ENCODE data around the gene RAB31.

RAB31 gene

DNA sequence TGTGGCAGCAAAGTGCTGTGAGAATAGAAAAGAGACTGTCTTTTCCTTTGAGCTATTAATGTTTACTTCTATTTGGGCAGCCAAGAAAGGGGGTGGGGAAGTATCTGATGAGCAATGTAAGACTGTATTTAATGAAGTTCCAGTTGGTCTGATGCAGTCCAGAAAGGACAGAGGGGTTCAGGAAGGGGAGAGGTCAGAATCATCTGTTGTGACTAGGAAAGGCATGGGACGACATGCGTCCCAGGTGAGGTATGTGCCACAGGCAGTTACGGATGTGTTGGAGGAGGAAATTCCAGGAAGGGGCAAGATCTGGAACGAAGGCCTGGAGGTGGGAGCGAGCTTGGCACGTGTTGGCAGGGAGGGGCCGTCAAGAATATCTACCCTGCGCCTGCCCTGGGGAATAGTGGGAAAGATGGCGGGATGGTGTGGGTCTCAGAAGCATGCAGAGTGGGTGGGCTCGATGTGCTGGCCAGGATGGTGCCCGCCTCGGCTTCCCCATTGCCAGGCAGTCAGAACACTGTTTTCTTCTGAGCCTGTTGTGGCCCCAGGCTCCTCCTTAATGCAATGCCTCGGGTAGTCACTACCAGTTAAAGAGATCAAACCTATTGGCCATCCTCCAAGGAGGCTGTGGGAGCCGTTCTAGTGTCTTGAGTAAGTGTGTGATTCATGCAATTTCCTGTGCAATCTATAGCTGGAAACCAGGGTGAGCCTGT, 119.8 kb downstream of the RAB31 start:
- no peak overlapping the region for H2AFZ ChIP-seq
- no peak overlapping the region for H3K27ac ChIP-seq
- H3K4me1 ChIP-seq = peaks cover 16% of the 10 kb centered on the region
- H3K36me3 ChIP-seq (ENCODE audit: control insufficient read depth, insufficient read depth, low read length) = no peaks in the 10 kb centered on the region
- H3K4me3 ChIP-seq (ENCODE audit: low read depth, low read length) = no peak overlapping the region
- TF ChIP-seq, protein P1, sequence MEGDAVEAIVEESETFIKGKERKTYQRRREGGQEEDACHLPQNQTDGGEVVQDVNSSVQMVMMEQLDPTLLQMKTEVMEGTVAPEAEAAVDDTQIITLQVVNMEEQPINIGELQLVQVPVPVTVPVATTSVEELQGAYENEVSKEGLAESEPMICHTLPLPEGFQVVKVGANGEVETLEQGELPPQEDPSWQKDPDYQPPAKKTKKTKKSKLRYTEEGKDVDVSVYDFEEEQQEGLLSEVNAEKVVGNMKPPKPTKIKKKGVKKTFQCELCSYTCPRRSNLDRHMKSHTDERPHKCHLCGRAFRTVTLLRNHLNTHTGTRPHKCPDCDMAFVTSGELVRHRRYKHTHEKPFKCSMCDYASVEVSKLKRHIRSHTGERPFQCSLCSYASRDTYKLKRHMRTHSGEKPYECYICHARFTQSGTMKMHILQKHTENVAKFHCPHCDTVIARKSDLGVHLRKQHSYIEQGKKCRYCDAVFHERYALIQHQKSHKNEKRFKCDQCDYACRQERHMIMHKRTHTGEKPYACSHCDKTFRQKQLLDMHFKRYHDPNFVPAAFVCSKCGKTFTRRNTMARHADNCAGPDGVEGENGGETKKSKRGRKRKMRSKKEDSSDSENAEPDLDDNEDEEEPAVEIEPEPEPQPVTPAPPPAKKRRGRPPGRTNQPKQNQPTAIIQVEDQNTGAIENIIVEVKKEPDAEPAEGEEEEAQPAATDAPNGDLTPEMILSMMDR (IDR thresholded peaks at IDR 0.05) = no peak
- H3K4me2 ChIP-seq (ENCODE audit: low read length) = peak overlapping the region; percentile 25
- no peaks in the 10 kb centered on the region for H3K79me2 ChIP-seq
- no peak overlapping the region for H3K9ac ChIP-seq
- H3K27me3 ChIP-seq (ENCODE audit: control insufficient read depth, insufficient read depth, low read length) = no peaks in the 10 kb centered on the region
- H3K9me3 ChIP-seq (ENCODE audit: control insufficient read depth, low read length) = no peaks in the 10 kb centered on the region

DNA sequence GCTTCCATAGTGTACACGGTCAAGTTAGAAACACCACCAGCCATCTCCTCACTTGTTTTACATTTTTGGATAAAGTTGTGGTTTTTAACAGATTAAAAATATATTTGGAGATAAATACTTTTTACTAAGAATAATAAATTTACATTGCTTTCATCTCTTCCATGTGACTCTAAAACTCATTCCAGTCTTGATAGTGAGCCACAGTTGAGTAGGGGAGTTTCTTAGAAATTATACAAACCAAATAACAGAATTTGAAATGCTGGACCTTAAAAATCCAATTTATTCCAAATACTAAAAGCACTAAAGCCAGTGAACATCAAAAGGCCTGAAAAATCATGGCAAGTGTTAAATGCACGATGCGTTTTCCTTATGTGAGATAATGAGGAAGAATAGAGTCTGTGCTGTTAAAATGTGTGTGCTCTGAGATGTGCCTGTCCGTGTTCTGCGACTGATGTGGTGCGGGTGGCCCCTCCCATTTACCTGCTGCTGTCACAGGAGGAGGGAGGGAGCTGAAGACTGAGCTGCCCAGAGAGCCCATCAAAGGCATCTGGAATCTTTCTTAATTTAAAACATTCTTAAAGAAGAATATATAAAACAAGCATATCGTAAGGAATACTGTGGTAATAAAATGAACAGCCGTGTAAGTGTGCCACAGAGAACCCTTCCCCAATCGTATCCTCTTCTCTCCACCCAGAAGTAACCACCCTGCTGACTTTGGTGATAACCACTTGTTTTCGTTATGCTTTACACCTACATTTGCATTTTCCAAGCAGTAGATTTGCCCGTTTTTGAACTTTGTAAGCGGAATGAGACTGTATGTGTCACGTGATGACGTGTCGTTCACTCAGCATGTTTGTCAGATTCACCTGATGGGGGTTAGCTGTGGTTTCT, 120.7 kb downstream of the RAB31 start:
- Histone ChIP-seq H3K27ac (no peak overlapping the region), H2AFZ (no peak overlapping the region), H3K4me3 (ENCODE audit: low read depth, low read length) (peak overlapping the region; percentile 41), H3K4me1 (peaks cover 14% of the 10 kb centered on the region), H3K36me3 (ENCODE audit: control insufficient read depth, insufficient read depth, low read length) (no peaks in the 10 kb centered on the region), H3K79me2 (no peaks in the 10 kb centered on the region), H3K4me2 (ENCODE audit: low read length) (peak overlapping the region; percentile 46), H3K27me3 (ENCODE audit: control insufficient read depth, insufficient read depth, low read length) (no peaks in the 10 kb centered on the region), H3K9me3 (ENCODE audit: control insufficient read depth, low read length) (no peaks in the 10 kb centered on the region), H3K9ac (no peak overlapping the region)
- TF ChIP-seq, protein P1 (IDR thresholded peaks at IDR 0.05) = no peak

DNA sequence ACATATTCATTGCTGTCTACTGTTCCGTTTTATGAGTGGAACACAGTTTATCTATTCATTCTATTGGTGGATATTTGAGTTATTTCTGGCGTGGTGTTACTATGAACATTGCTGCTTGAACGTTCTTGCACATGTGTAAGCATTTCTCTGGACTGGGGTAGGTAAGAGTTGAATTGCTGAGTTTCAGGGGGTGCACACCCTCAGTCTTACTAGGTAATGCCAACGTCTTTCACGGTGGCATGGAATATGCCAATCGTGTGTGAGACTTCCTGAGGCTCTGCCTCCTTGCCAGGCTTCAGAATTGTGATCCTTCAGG, 121.3 kb downstream of the RAB31 start:
- H3K79me2 ChIP-seq = no peaks in the 10 kb centered on the region
- H3K4me1 ChIP-seq = peaks cover 8% of the 10 kb centered on the region
- H3K4me2 ChIP-seq (ENCODE audit: low read length) = peak overlapping the region; percentile 46
- no peaks in the 10 kb centered on the region for H3K9me3 ChIP-seq (ENCODE audit: control insufficient read depth, low read length)
- H3K27me3 ChIP-seq (ENCODE audit: control insufficient read depth, insufficient read depth, low read length) = no peaks in the 10 kb centered on the region
- H3K36me3 ChIP-seq (ENCODE audit: control insufficient read depth, insufficient read depth, low read length) = no peaks in the 10 kb centered on the region
- no peak overlapping the region for H3K27ac ChIP-seq
- TF ChIP-seq, protein P1 (IDR thresholded peaks at IDR 0.05) = no peak
- H3K9ac ChIP-seq = no peak overlapping the region
- no peak overlapping the region for H2AFZ ChIP-seq
- H3K4me3 ChIP-seq (ENCODE audit: low read depth, low read length) = peak overlapping the region; percentile 41

DNA sequence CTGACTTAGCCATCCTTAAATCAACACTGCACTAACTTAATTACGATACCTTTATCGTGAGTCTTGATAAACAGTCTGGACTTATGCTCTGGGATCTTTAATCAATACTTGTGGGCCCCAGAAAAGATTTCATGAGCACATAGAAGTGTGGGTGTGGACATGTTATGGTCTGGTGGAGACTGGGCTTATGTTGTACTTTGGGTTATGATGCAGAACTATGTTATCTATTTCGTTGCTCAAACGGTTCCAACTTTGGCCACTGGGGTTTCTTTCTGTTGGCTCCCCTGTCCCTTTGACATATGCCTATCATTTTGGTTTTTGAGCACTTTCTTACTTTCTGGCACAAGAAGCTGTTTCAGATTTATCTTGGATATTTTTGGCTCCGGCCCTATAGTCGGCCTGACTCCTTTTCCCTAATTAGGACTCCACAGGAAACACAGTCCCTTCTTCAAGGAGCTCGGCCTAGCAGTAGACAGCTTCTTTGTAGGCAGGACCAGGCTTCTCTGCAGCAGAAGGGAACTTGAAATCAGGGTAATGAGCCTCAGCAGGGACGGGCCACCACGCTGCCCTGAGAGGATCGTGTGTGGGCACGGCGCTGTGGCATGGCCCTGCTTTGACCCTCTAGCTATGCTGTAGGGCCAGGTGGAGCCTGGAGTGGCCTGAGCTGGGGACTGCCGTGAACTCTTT, 123.1 kb downstream of the RAB31 start:
- Histone ChIP-seq H3K36me3 (ENCODE audit: control insufficient read depth, insufficient read depth, low read length) (no peaks in the 10 kb centered on the region), H3K9me3 (ENCODE audit: control insufficient read depth, low read length) (no peaks in the 10 kb centered on the region), H3K4me2 (ENCODE audit: low read length) (no peak overlapping the region), H3K4me3 (ENCODE audit: low read depth, low read length) (no peak overlapping the region), H3K79me2 (no peaks in the 10 kb centered on the region), H2AFZ (no peak overlapping the region), H3K9ac (no peak overlapping the region), H3K27me3 (ENCODE audit: control insufficient read depth, insufficient read depth, low read length) (no peaks in the 10 kb centered on the region), H3K4me1 (no peaks in the 10 kb centered on the region), H3K27ac (no peak overlapping the region)
- TF ChIP-seq, protein P1 (IDR thresholded peaks at IDR 0.05) = no peak
